Retinal pigment epithelial cell (primary cell): ENCODE data around the gene PIGW.

Experiments
- DNase-seq: peaks from one replicate; pipeline ENCODE4 v3.0.0-alpha.2; 2010; ENCODE audit warnings: low read depth
- H3K4me3 ChIP-seq: 2 replicates; pipeline ENCODE4 v1.5.1; 2011; ENCODE audit warnings: mild to moderate bottlenecking, low read length, control low read depth, moderate library complexity
- CTCF ChIP-seq: conservative IDR thresholded peaks from 2 replicates; pipeline ENCODE4 v1.5.1; 2011; ENCODE audit warnings: low read depth, low read length, control low read depth, inconsistent platforms

The PIGW gene

GRCh38 chr17:36501963-36502362 is 32.8 kb upstream of the PIGW start:
- no peak for TF ChIP-seq CTCF
- H3K4me3 ChIP-seq, result no peak overlapping the region
- no peak for DNase-seq

- DNase-seq, result no peak
- H3K4me3 ChIP-seq, result no peak overlapping the region
- no peak for TF ChIP-seq CTCF
Measured at GRCh38 chr17:36503456-36504155, 31.2 kb upstream of the PIGW start.

- H3K4me3 ChIP-seq, result no peak overlapping the region
- TF ChIP-seq CTCF, result no peak
- no peak for DNase-seq
Measured at GRCh38 chr17:36504156-36504545, 30.6 kb upstream of the PIGW start.

- TF ChIP-seq CTCF, result no peak
- H3K4me3 ChIP-seq, result no peak overlapping the region
- no peak for DNase-seq
Measured at GRCh38 chr17:36505171-36505570, 29.6 kb upstream of the PIGW start.

- no peak for DNase-seq
- TF ChIP-seq CTCF, result no peak
- H3K4me3 ChIP-seq, result no peak overlapping the region
Measured at GRCh38 chr17:36506249-36506826, 28.4 kb upstream of the PIGW start.

GRCh38 chr17:36506831-36507230 is 28.0 kb upstream of the PIGW start:
- DNase-seq, result no peak

More at GRCh38 chr17:36506831-36507230, 28.0 kb upstream of the PIGW start:
- no peak overlapping the region for H3K4me3 ChIP-seq
- no peak for TF ChIP-seq CTCF
